HG02852 (cell line): ENCODE data around the gene GSK3B.
"Not testable (repeated sequence)": the region's sequence is repeated elsewhere in the genome, so short reads cannot be mapped to it uniquely, and the experiment has no call there.

ENCODE experiments used
- ATAC-seq: cut with Tn5 transposase; IDR thresholded peaks from one replicate; pipeline ENCODE4 v1.9.1; 2021; ENCODE audit warnings: mild to moderate bottlenecking, moderate library complexity; ENCODE audit not compliant: unreplicated experiment

The GSK3B gene

DNA sequence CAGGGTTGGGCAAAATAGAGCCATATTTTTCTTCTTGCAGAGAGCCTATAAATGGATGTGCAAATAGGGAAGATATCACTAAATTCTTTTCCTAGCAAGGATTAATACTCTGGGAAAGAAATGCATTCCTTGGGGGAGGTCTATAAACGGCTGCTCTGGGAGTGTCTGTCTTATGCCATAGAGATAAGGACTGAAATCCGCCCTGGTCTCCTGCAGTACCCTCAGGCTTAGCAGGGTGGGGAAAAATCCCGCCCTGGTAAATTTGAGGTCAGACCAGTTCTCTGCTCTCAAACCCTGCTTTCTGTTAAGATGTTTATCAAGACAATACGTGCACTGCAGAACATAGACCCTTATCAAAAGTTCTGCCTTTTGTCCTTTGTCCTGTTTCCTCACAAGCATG, 205.6 kb downstream of the GSK3B start:
- not testable (repeated sequence) for ATAC-seq

DNA sequence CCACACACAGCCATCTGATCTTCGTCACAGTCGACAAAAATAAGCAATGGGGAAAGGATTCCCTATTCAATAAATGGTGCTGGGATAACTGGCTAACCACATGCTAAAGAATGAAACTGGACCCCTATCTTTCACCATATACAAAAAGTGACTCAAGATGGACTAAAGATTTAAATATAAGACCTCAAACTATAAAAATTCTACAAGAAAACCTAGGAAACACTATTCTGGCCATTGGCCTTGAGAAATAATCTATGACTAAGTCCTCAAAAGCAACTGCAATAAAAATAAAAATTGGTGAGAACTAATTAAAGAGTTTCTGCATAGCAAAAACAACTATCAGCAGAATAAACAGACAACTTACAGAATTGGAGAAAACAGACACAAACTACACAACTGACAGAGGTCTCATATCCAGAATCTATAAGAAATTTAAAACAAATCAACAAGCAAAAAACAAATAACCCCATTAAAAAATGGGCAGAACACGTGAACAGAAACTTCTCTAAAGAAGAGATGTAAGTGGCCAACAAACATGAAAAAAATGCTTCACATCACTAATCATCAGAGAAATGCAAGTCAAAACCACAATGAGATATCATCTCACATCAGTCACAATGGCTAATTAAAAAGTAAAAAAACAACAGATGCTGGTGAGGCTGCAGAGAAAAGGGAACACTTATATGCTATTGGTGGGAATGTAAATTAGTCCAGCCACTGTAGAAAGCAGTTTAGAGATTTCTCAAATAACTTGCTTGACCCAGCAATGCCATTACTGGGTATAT, 208.3 kb downstream of the GSK3B start:
- ATAC-seq: no peak

DNA sequence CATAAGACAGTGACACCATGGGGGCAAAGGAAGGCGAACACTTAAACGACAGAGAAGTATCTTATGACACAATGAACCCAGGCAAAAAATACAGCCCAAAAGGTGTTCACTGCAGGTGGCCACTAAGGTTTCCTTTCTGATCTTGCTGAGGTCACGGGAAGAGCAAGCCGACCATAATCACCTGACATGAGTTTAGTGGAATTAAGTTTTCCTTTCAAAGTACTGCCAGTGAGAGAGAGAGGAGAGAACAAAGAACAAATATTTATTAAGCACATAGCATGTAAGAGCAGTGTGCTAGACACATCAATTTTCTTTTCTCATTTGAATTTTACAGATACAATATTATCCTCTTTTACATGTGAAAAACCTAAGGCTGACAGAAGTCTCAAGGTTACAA, 210.1 kb downstream of the GSK3B start:
- ATAC-seq: no peak

DNA sequence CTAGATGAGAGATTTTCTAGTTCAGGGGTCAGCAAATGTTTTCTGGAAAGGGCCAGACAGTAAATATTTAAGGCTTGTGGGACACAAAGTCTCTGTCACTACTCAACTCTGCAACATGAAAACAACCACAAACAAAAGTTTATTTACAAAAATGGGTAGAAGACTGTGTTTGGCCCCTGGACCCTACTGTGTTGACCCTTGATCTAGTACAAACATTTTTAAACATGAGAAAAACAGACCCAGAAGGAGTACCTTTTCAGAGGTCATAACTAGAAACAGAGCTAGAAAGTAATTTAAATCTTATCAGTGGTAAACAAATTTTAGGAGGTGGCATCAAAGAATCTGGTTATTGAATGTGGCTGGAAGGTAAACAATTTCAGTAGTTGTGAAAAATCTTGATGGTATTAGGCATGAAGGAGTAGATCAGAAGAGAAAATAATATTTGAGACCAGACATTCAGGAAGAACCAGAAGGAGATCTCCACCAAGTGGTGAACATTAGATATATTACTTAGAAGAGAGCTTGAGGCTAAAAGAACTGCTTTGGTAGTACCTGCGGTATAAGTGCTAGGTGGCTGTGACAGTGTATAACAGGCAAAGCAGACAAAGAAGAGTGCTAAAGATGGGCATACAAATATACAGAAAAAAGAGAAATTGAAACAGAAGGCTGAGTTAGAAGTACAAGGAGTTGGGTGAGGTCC, 210.6 kb downstream of the GSK3B start:
- ATAC-seq: no peak

DNA sequence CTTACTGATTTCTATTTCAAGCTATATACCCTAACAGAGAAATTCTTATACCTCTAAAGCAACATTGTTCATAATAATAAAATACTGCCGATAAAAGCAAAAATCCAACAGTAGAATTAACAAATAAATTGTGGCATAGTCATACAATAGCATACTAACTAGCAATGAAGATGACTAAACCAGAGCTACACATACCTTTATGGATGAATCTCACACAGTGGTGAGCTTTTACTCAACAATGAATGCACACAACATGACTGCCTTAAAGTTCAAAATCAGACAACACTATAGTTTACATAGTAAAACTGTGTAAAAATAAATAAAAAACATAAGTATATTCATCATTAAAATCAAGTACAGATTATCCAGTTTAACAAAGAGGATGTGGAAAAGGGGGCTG, 213.3 kb downstream of the GSK3B start:
- ATAC-seq: no peak

DNA sequence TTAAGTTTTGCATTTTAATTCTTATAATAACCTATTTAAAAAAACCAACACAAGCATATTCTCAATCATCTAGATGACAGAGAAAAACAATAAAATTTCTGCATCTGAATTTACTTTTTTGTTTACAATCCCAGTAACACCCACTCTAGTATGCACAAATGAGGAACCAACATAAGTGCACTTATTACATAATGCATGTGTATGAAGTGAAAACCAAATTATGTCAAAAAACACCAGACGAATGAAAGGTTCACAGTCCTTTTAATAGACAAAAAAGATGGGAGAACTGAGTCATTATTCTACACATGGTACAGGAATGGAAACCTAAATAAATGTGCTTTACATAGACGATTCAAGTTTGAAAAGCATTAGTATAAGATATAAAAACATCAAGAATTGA, 220.6 kb downstream of the GSK3B start:
- ATAC-seq: no peak

DNA sequence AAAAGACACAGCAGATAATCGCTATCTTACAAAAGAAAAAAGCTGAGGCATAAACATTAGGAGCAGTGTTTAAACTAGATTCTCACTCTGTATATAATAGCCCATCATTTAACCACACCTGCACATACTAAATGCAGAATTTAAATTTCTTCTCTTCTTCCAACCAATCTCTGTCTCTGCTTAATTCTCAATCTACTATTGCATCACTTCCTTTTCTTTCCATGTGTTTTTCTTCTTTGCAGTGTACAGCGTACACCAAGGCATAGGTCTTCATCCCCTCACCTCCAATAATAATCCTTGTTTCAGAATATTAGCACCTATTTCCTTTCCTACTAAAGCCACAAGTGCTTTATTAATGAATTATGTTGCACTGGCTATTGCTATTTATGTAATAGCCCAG, 221.5 kb downstream of the GSK3B start:
- no peak for ATAC-seq

DNA sequence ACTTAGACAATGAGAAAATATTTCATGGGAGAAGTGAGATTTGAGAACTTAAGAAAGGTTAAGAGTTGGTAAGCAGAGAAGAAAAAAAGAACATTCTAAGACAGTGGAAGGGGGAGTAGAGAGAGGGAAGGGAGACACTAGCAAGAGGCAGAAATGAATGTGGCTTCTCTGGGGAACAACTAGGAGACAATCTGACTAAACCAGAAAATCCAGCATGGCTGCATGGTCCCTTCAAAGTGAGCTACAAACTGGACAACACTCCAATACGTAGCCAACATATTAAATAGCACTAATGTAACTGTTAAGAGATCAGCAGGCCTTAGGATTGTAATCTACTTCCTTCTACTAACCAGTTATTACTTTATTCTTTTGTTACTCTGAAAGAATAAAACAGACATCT, 222.7 kb downstream of the GSK3B start:
- ATAC-seq: no peak

DNA sequence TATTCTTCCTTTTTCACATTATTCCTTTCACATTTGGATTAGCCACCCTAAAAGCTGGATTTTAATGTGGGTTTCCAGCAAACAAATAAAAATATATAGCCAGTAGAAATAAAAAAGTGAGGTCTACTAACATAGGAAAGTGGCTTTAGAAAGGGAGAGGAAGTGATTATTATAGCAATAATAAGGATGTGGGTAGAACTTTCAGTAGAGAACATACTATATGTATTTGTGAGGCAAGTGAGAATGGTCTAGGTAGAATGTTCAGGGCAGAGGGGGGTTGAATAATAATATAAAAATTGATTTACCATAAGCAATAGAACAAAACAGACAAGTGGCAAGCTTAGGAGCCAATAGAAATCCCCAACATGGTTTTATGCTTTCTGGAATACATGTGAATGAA, 223.7 kb downstream of the GSK3B start:
- no peak for ATAC-seq

DNA sequence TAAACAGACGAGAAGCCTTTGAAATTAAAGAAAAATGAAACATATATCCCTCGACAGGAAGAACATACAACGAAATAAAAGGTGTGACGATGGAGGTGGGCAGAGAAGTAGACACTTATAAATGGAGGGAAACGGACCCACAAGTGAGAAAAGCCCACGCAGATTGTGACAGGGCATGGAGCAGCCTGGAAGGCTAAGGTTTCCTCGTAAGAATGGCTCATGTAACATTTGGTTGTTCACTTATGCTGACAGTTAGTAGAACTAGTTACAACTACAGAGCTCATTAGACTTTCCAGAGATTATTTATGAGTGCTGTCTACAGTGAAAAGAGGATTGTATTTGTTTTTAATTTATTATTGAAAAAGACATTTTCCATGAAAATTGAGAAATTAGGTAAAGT, 229.8 kb downstream of the GSK3B start:
- ATAC-seq: no peak

DNA sequence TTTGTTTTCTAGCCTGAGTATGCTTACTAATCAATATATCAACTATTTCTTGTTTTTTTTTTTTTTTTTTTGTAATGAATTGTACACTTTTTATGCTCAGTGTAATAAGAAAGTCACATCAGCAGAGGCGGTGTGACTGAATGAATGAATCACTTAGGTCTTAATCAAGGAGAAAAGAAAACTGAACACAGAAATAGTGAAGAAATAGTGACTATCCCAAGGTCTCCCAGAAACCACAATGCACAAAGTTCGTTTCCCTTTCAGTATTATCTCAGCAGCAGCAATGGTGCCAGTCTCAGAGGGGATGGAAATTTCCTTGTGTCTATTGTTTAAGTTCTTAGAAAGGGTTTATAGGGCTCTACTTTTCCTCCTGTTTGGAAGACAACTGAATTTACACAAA, 231.6 kb downstream of the GSK3B start:
- ATAC-seq: no peak

DNA sequence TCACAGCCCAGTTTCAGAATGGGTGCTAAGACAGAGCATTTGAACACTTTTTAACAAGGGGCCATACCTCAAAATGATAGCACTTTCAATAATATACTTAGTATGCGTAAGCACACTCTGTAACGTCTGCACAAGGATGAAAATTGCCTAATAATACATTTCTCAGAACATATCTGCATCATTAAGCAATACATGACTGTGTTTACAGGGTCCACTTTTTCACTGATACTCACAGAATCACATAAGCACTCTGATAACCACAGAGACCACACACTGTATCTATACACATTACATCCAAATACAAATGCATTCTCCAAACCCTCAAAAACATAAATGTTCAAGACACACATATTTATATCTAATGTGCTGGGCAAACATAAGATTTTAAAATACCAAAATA, 232.6 kb downstream of the GSK3B start:
- ATAC-seq: no peak

DNA sequence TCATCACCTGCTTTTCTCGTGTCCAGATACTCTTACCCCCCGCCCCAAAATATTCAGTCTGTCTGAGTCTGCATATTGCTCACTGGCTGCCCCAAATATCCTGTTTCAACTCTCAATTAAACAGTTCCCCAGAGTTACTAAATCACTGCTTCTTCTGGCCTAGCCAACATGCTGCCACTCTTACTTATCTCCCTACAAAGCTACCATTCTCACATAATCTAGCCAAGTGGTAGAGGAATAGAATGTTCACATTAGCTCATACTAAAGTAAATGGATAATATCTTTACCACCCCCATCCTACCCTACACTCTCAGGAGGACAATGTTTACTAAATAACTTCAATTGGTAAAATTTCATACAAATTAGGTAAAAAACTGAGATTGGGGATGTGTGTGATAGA, 234.5 kb downstream of the GSK3B start:
- no peak for ATAC-seq

DNA sequence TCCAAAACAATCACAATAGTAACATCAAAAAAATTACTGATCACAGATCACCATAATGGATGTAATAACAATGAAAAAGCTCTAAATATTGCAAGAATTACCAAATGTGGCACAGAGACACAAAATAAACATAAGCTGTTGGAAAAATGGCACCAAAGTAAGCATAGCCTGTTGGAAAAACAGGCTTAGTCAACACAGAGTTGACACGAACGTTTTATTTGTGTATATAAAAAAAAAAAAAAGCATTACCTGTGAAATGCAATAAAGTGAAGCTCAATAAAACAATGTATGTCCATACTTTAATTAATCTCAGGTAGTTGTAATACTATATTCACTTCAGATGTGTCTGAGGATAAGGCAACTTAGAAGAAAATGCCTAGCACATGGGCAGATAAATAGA, 235.3 kb downstream of the GSK3B start:
- no peak for ATAC-seq

DNA sequence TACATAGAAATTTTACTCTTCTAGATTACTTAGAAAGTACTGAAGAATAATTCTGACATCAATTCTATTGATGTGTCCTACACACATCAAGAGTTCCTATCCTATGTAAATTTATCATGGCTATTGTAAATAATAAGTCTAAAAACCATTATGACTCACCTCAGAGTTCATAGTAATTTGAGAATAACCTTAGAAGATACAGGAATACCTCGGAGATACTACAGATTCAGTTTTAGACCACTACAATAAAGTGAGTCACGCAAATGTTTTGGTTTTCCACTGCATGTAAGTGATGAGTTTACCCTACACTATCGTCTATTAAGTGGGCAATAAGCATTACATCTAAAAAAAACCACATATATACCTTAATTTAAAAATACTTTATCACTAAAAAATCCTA, 237.6 kb downstream of the GSK3B start:
- ATAC-seq: no peak

DNA sequence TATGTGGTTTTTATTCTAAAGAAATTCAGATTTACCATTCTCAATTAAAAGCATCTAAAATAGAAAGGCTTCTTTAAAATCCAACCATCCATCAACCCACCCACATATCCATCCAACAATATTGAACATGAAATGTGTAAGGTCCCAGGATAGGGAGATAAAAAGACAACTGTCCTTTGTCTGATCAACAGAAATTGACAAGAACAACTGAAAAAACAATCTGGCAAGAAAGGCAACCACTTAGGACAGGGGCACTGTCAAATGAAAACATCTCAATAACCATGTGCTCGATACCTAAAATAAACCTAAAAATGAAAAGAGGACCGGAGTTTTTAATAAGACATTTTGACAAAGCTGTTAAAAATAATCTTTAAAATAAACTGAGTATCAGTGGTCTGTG, 245.1 kb downstream of the GSK3B start:
- ATAC-seq: no peak

DNA sequence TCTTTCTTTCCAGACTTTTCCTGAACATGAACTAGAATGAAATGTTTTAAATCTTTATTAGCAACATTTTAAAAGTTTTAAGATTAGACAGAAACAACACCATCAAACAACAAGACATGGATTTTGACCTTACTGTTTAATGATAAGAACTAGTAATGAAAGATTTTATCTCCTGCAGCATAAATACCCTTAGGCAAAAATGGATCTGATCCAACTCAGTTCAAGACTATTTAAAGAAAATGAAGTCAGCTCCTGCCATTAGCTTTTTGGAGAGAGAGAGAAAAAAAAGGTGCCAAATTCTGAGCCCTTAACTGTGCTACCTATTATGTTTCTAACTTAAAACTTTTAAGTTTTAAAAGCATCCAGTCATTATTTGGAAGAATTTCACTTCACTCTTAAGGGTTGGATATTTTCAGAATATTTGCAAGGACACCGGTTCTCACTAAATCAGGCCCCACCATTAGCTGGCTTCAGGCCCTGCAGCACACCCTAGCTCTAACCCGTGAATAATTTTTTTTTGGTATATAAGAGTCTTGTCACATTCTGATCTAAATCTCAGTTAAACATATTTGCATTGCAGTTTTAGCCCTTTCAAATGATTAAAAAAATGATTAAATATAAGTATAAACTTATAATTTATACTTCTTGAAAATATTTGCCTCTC, 252.3 kb downstream of the GSK3B start:
- ATAC-seq: no peak

DNA sequence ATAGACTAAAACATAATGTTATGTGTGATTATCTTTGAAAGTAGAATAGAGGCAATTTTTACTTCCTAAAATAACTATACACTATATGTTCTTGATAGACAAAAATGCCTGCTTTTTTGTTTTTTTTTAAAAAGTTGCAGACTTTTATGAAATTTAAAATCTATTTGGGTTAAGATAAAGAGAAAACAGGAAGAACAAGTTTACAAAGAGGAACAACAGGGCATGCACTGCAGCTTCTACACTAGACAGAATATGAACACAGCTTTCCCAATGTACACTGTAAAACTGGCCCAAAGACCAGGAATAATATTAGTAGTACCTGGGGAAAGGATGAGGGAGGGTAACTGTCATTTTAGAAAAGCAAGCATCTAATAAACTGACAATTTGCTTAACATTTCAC, 258.7 kb downstream of the GSK3B start:
- no peak for ATAC-seq

DNA sequence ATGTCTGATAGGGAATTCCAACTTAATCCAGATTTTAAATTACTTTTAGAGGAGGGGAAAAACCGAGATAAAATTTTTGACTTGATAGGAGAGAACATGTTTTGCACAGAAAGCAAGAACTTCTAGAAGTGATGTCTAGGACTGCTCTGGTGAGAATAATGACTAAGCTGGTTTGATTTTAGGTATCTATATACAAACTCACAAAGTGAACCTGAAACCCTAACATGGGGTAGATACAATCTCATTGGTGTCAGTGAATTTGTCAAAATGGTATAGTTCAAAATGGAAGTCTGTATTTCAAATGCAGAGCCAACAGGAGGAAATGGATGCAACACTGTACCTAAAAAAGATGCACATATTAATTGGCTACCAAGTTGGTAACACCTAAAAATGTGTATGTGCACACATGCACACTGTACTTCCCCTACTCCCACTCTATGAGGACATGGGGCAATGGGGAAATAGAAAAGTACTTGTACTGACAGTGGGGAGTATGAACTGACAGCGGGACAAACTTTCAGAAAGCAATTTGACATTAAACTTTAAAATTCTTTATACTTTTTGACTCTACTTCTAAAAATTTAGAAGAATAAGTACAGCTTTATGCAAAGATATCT, 259.4 kb downstream of the GSK3B start:
- ATAC-seq: peak; percentile 59

DNA sequence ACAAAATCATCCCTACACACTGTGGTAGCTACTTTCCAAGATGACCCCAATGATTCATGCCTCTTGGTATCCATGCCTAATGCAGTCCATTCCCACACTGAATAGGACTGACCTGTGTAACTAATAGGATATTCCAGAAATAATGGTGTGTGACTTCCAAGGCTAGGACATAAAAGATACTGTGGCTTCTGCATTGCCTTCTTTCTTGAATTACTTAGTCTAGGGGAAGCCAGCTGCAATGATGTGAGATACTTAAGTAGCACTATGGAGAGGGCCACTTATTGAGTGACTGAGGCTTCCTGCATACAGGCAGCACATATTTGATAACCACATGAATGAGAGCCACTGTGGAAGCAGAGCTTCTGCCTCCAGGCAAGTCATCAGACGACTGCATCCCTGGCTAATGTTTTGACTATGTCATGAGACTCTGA, 262.3 kb downstream of the GSK3B start:
- ATAC-seq: no peak

DNA sequence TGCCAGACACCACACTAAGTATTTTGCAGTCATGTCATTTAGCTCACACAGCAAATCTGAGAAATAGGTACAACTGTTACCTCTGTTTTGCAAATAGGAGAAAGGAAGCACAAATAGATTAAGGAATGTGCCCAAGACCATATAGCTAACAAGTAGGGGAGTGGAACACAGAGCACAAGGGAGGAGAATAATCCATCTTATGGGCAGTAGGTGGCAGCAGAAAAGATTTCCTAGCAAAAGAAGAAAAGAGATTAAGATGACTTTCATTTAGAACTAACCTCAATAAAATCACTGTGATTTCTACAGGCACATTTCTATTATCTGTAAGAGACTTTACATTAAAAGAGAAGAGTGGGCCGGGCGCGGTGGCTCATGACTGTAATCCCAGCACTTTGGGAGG, 263.2 kb downstream of the GSK3B start:
- ATAC-seq: no peak

DNA sequence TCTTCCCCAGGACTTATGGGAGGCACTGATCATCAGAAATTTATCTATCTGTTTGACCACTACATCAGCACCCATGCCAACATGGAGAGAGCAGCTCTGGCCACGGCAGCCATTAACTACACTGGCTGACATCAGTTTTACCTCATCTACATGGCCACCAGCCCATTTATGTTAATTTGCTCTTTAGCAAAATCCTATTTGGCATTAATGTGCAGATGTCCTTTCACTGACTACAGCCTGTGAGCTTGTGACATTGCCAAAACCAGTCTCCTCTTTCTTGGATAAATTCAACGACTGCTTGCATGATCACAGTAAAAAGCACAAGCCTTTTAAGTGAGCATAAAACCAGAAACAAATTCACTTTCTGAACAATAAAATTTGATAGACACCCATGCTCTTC, 264.8 kb downstream of the GSK3B start:
- no peak for ATAC-seq
